IgD-negative memory B cell (primary cell): ENCODE data around the gene DAGLA. TPM values are rescaled to one million over a fixed set of nuclear protein-coding genes. Genes with fewer than 3 reads are reported as not detected.

Experiments
- H3K27ac Mint-ChIP-seq, 3 donors: one replicate each; pipeline ENCODE4 v1.8.0; 2020 to 2022; ENCODE audit warnings: mild to moderate bottlenecking in 3 of 3, mixed read lengths in 3 of 3, moderate library complexity in 1 of 3
- H3K27me3 Mint-ChIP-seq: one replicate; pipeline ENCODE4 v1.8.0; 2021; ENCODE audit warnings: mixed read lengths
- H3K36me3 Mint-ChIP-seq: one replicate; pipeline ENCODE4 v1.8.0; 2020; ENCODE audit warnings: mild to moderate bottlenecking, mixed read lengths
- H3K4me1 Mint-ChIP-seq, 3 donors: one replicate each; pipeline ENCODE4 v1.8.0; 2020 to 2022; ENCODE audit warnings: mixed read lengths in 3 of 3, mild to moderate bottlenecking in 1 of 3
- H3K4me3 Mint-ChIP-seq, 4 donors: one replicate each; pipeline ENCODE4 v1.8.0; 2020 to 2022; ENCODE audit warnings: mild to moderate bottlenecking in 4 of 4, mixed read lengths in 4 of 4, moderate library complexity in 3 of 4
- H3K9me3 Mint-ChIP-seq, 3 donors: one replicate each; pipeline ENCODE4 v1.8.0; 2020 to 2021; ENCODE audit warnings: mixed read lengths in 3 of 3, mild to moderate bottlenecking in 1 of 3
- polyA plus RNA-seq: library from polyadenylated mRNA; unstranded; fragments of 300-500 nt; fragmentation: Illumina TruSeq; gene quantifications from one replicate; pipeline ENCODE4 v1.2.3, GENCODE V29; 2021

DAGLA gene
- polyA plus RNA-seq, 1 donor from 2014 or later: not detected

- Mint-ChIP-seq H3K36me3 (peaks cover 1% of the 10 kb centered on the region), H3K27ac (no peak overlapping the region)
Measured at GRCh38 chr11:61680622-61681221, 531 bp downstream of the DAGLA start.

GRCh38 chr11:61682093-61682732, 2.0 kb downstream of the DAGLA start:
- Mint-ChIP-seq H3K27me3 (peaks cover 16% of the 10 kb centered on the region), H3K36me3 (peaks cover 1% of the 10 kb centered on the region), H3K4me1 (peaks cover 0 to 3% (median 3%) of the 10 kb centered on the region in 3 donors), H3K4me3 (no peak overlapping the region), H3K27ac (no peak overlapping the region), H3K9me3 (peaks cover 0 to 1% (median 0%) of the 10 kb centered on the region in 3 donors)

More at GRCh38 chr11:61680622-61681221, 531 bp downstream of the DAGLA start:
- Mint-ChIP-seq H3K27me3 (peaks cover 22% of the 10 kb centered on the region), H3K4me3 (peak overlapping the region in 2 of 4 donors; percentile 51 to 58), H3K4me1 (peaks cover 0 to 4% (median 3%) of the 10 kb centered on the region in 3 donors), H3K9me3 (no peaks in the 10 kb centered on the region)

DNA sequence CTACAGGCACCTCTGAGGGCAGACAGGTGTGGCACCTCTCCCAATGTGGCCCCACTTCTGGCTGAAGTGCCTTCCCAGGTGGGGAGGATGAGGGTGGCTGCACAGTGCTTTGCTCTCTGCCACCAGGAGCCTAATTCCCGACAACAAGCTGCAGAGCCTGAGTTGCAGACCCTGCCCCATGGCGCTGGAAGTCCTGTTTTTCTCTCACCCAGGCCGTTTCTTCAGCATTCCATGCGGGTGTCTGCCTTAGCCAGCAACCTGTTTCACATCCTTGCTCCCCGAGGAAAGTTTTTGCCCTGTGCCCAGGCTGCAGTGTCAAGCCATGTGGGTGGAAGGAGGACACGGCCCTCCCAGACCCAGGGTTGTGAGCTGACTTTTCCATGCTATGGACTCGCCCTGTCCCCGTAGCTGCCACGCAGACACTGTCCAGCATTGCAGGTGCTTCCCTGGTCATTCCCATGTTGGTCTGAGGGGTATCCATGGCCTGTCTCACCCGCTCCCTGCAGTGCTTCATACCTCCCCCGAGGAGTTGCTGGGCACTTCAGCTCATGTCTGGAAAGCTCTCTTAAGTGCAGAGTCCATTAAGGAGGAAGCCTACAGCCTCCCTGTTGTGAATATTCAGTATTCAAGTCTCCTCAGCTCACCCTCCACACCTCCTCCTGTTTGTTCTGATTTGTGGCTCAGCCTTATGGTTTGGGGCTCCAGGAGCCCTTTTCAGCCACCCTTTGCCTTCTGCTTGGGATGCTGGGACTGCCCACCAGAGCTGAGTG, 2.9 kb downstream of the DAGLA start:
- H3K9me3 Mint-ChIP-seq: peaks cover 0 to 1% (median 0%) of the 10 kb centered on the region in 3 donors
- H3K36me3 Mint-ChIP-seq: peaks cover 1% of the 10 kb centered on the region
- H3K27ac Mint-ChIP-seq: no peak overlapping the region
- H3K27me3 Mint-ChIP-seq: peaks cover 11% of the 10 kb centered on the region
- H3K4me1 Mint-ChIP-seq: peaks cover 0 to 3% (median 3%) of the 10 kb centered on the region in 3 donors
- H3K4me3 Mint-ChIP-seq: no peak overlapping the region

- Mint-ChIP-seq H3K9me3 (peaks cover 0 to 1% (median 0%) of the 10 kb centered on the region in 3 donors), H3K36me3 (no peaks in the 10 kb centered on the region), H3K27me3 (peaks cover 4% of the 10 kb centered on the region), H3K27ac (no peak overlapping the region), H3K4me3 (no peak overlapping the region), H3K4me1 (peaks cover 0 to 3% (median 3%) of the 10 kb centered on the region in 3 donors)
Measured at GRCh38 chr11:61683961-61684869, 4.0 kb downstream of the DAGLA start.

DNA sequence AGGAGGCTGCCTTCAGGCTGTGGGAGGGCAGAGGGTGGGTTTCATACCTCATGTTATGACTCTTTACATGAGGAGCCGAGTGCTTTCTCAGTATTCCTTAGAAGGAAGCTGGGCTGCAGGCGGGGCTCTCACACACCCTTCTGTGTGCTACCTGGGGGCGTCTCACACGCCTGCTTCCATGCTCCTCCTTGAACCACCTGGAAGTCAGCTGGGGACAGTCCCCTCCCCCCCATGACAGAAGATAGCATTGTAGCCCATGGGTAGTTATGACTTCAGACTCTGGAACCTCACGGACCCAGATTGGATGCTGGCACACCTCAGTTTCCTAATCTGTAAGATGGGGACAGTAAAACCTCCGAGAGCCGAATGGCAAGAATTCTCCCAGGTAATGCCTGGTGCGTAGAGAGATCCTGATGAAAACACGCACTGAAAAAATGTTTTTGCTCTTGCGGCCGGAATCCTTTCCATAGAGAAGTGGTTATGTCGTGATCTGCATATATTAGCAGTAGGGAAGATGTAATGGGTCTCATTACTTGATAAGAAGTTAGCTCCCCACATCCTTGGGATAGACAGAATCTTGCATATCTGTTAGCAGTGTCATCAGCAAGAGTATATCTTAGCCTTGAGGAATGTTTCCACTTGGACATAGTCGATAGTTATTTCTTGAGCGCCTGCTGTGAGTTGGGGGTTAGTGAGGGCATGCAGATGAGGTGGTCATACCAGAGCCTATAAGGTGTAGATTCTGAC, 4.9 kb downstream of the DAGLA start:
- no peaks in the 10 kb centered on the region for H3K36me3 Mint-ChIP-seq
- peaks cover 2% of the 10 kb centered on the region for H3K27me3 Mint-ChIP-seq
- no peak overlapping the region for H3K27ac Mint-ChIP-seq
- peaks cover 0 to 1% (median 0%) of the 10 kb centered on the region in 3 donors for H3K9me3 Mint-ChIP-seq
- H3K4me1 Mint-ChIP-seq: peaks cover 0 to 3% (median 3%) of the 10 kb centered on the region in 3 donors
- H3K4me3 Mint-ChIP-seq: no peak overlapping the region

- H3K4me3 Mint-ChIP-seq: no peak overlapping the region
- H3K27me3 Mint-ChIP-seq: peaks cover 2% of the 10 kb centered on the region
- no peak overlapping the region for H3K27ac Mint-ChIP-seq
- peaks cover 0 to 1% (median 0%) of the 10 kb centered on the region in 3 donors for H3K9me3 Mint-ChIP-seq
- peaks cover 0 to 3% (median 3%) of the 10 kb centered on the region in 3 donors for H3K4me1 Mint-ChIP-seq
- H3K36me3 Mint-ChIP-seq: no peaks in the 10 kb centered on the region
Measured at GRCh38 chr11:61685617-61685967, 5.4 kb downstream of the DAGLA start.

- peaks cover 4% of the 10 kb centered on the region for H3K27me3 Mint-ChIP-seq
- no peak overlapping the region for H3K4me3 Mint-ChIP-seq
- no peak overlapping the region for H3K27ac Mint-ChIP-seq
- H3K36me3 Mint-ChIP-seq: no peaks in the 10 kb centered on the region
- peaks cover 0 to 1% (median 0%) of the 10 kb centered on the region in 3 donors for H3K9me3 Mint-ChIP-seq
- H3K4me1 Mint-ChIP-seq: no peaks in the 10 kb centered on the region
Measured at GRCh38 chr11:61686066-61686465, 5.9 kb downstream of the DAGLA start.

DNA sequence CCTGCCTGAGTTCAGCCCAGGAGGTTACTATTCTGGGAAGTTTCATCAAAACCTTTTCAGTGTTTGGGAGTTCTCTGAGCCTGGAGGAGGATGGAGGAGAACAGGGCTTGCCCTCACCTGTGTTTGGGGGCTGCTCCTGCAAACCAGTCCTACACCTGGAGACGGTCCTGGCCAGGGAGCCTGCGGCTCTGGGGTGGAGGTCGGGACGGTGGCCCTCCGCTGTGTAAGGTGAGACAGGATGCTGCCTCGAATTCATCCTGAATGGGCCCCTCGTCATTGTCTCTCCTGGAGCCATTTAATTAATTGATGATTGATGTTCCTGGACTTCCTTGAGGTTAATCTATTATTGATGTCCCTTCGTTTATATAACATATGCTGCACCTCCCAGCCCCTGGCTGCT, 6.3 kb downstream of the DAGLA start:
- H3K36me3 Mint-ChIP-seq: no peaks in the 10 kb centered on the region
- no peak overlapping the region for H3K4me3 Mint-ChIP-seq

DNA sequence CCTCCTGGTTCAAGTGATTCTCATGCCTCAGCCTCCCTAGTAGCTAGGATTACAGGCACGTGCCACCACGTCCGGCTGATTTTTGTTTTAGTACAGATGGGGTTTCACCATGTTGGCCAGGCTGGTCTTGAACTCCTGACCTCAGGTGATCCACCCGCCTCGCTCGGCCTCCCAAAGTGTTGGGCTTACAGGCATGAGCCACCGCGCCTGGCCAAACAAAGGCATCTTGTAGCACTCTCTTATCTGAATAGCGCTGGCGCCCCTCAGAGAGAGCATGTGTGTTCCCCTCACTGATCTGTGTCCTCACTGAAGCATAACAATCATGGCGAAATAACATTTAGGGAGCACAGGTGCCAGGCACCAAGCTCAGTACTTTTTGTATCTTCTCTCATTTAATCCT, 7.2 kb downstream of the DAGLA start:
- H3K27ac Mint-ChIP-seq: no peak overlapping the region
- peak overlapping the region in 1 of 4 donors; percentile 71 for H3K4me3 Mint-ChIP-seq
- H3K27me3 Mint-ChIP-seq: peaks cover 5% of the 10 kb centered on the region
- H3K36me3 Mint-ChIP-seq: no peaks in the 10 kb centered on the region
- H3K4me1 Mint-ChIP-seq: no peaks in the 10 kb centered on the region
- peaks cover 0 to 1% (median 0%) of the 10 kb centered on the region in 3 donors for H3K9me3 Mint-ChIP-seq

More for the DNA sequence above, 6.3 kb downstream of the DAGLA start:
- Mint-ChIP-seq H3K27me3 (peaks cover 4% of the 10 kb centered on the region), H3K9me3 (peaks cover 0 to 1% (median 0%) of the 10 kb centered on the region in 3 donors), H3K4me1 (no peaks in the 10 kb centered on the region), H3K27ac (no peak overlapping the region)

- Mint-ChIP-seq H3K4me1 (no peaks in the 10 kb centered on the region), H3K27ac (no peak overlapping the region), H3K36me3 (no peaks in the 10 kb centered on the region), H3K9me3 (peaks cover 0 to 1% (median 0%) of the 10 kb centered on the region in 3 donors), H3K27me3 (peaks cover 5% of the 10 kb centered on the region), H3K4me3 (no peak overlapping the region)
Measured at GRCh38 chr11:61688365-61689163, 8.4 kb downstream of the DAGLA start.

GRCh38 chr11:61689164-61689496, 8.9 kb downstream of the DAGLA start:
- Mint-ChIP-seq H3K4me1 (no peaks in the 10 kb centered on the region), H3K4me3 (peak overlapping the region in 1 of 4 donors; percentile 39), H3K36me3 (no peaks in the 10 kb centered on the region), H3K27ac (no peak overlapping the region), H3K27me3 (peaks cover 5% of the 10 kb centered on the region), H3K9me3 (peaks cover 0 to 1% (median 0%) of the 10 kb centered on the region in 3 donors)

DNA sequence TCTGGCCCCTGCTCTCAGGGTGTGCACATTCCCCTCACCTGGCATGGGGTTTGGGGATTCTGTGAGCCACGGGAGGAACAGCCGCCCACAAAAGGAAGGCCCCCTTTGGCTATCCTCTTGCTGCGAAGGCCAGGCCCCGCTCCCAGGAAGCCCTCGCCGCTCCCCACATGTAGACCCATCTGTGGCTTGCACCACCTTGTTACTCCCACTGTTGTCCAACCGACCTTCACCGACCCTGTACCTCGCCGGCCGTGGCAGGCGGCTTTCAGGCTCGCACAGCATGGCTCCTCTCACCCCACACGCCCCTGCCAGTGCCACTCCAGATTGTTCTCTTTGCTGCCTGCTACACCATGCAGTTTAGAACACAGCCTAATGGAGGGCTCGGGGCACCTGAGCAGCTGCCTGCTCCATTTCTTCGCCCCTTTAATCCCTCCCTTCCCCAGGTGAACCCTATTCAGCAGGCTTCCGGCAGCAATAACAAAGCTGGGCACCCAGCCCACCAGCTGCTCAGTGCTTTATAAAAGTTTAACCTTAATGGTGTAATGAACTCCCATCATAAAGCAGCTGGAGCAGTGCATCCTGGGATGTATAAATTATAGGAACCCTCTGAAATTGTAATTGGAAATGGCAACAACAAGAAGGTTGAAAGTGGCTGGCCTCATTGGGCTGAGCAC, 10.7 kb downstream of the DAGLA start:
- H3K9me3 Mint-ChIP-seq: peaks cover 0 to under 1% (median 0%) of the 10 kb centered on the region in 3 donors
- H3K4me3 Mint-ChIP-seq: no peak overlapping the region
- peaks cover 0 to 1% (median 0%) of the 10 kb centered on the region in 3 donors for H3K4me1 Mint-ChIP-seq
- H3K36me3 Mint-ChIP-seq: no peaks in the 10 kb centered on the region
- H3K27ac Mint-ChIP-seq: no peak overlapping the region
- peaks cover 7% of the 10 kb centered on the region for H3K27me3 Mint-ChIP-seq
